Activated naive CD4-positive, alpha-beta T cell treated with Interleukin-2 at 50 U/mL for 16 hours (primary cell): ENCODE data around the gene MLLT10.
A peak's percentile ranks its signal among the peaks of the same experiment; 100 is the strongest.
"Not testable (repeated sequence)": the region's sequence is repeated elsewhere in the genome, so short reads cannot be mapped to it uniquely, and the experiment has no call there.

Experiments
- DNase-seq: peaks from one replicate; pipeline ENCODE4 v3.0.0-alpha.2; 2020

MLLT10 gene

DNA sequence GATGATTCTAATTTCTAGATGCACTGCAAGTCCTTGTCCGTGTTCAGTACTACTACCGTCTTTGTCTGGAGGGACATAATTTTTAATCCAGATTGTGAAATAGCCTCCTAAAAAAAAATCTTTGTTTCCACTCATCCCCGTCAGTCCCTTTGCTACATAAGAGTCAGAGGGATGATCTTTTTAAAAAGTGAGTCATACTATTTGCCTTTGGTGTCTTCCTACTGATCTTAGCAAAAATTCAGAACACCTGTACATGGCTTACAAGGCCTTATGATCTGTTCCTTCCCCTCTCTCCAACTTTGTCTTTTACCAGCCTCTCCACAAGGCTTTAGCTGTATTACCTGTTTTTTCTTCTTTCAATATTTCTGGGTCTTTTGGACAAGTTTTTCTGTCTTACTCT, 173.5 kb downstream of the MLLT10 start:
- no peak for DNase-seq

DNA sequence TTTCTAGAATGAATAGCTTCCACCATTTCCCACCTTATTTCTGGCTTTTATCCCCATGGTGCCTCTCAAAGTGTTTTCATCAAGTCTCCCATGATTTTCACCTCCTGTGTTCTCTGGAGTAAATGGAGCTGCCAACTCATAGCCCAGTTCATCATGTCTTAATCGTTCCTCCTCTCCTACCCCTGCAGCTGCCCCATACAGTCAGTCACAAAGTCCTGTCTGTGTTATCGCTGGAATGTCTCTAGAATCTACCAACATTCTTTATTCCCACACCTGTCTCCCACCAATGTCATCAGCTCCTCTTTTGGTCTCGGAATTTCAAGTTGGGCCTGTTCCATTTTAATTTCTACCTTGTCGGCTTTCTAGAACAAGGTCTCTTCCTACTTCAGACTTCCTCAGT, 178.9 kb downstream of the MLLT10 start:
- DNase-seq, result no peak

DNA sequence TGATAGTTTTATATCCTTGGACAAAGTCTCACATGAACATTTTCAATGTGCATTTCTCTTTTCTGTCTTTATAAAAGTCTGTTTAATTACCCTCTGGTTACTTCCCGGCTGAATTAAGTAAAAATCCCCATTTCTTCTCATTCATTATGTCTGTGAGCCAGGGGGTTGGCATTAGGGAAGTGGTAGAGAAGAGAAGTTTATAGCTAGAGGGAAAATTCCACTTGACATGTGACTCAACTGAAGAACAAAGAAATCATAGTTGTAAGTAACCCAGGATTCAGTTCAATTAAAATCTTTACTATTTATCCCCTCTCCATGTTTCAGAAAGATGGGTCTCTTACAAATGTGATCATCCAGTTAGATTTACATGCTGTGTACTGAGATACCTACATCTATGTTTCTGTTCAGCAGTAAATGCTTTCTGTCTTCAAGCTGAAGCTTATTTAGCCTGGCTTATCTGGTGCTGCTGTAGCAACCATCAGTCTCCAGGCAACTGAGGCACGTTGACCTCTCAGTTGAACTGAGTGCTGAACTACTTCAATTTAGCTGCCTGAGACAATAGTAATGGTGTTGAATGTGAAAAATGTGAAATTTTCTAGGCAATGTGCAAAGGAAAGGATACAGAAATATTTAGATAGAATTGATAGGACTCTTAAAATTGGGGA, 181.6 kb downstream of the MLLT10 start:
- no peak for DNase-seq

DNA sequence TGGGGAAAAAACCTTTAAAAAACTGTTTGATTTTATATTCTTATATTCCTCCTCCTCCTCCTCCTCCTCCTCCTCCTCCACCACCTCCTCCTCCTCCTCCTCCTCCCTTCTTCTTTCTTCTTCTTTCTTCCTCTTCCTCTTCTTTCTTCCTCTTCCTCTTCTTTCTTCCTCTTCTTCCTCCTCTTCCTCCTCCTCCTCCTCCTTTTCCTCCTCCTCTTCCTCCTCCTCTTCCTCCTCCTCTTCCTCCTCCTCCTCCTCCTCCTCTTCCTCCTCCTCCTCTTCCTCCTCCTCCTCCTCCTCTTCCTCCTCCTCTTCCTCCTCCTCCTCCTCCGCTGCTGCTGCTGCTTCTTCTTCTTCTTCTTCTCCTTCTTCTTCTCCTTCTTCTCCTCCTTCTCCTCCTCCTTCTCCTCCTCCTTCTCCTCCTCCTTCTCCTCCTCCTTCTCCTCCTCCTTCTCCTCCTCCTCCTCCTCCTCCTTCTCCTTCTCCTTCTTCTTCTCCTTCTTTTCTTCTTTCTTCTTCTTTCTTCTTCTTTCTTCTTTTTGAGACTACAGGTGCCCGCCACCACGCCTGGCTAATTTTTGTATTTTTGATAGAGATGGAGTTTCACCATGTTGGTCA, 183.5 kb downstream of the MLLT10 start:
- DNase-seq, result not testable (repeated sequence)

DNA sequence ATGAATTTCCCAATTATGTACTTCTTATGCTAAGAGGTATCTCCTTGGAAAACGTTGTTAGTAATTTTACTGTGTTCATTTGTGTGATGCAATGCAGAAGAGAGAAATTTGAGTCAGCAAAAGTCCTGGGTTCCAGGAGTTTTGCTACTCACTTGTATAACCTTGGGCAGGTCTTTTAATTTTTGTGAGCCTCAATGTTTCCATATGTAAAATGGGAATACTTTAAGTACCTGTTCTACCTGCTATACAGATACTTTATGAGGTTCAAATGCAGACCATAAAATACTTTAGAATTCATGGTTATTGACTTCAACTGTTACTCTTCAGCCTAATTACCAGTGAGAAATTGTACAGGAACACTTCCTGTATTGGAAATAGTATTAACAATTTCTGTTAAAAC, 185.5 kb downstream of the MLLT10 start:
- DNase-seq, result no peak

DNA sequence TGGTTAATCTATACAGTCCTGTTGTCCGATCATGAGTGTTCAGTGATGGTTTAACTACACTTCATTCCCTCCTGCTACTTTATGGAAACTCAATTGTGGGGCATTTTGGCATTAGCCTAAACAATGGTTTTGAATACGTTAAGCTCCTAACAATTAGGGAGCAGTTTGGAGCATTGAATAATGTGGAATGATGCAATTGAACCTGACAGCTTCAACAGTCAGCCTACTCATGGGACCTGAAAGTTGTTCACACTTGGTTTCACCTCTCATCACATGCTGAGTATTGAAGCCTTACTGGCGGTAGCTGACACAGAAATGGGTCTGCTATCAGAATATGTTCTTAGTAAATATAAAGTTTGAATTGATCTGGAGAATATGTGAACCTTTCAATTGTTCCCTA, 186.1 kb downstream of the MLLT10 start:
- DNase-seq, result no peak

DNA sequence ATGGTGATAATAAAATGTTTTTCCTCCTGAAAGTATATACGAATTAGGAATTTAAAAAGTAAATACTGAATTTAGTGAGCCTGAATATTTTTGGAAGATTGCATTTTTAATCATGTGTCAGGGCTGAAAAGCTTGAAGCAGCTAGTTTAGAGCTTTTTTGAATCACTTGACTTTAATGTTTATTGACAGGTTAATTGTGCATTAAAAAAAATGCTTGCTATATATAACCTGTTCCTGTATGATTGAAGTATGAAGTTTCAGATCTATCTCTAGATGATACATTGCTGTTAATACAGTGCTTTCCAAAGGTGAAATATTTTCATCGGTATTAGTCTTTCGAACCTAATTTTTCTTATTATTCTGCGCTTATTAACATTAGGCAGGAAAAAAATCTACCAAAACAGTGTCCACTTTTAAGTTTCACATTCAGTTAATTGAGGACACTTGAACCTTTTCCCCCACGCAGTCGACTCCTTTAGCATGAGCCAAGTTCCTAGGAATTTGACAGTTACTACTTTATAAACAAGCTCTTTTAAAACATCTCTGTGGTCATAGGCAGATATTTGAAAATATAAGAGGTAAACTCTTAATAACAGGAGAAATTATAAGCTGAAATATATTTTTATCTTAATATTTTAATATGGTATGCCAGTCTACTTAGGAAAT, 187.1 kb downstream of the MLLT10 start:
- DNase-seq, result no peak

DNA sequence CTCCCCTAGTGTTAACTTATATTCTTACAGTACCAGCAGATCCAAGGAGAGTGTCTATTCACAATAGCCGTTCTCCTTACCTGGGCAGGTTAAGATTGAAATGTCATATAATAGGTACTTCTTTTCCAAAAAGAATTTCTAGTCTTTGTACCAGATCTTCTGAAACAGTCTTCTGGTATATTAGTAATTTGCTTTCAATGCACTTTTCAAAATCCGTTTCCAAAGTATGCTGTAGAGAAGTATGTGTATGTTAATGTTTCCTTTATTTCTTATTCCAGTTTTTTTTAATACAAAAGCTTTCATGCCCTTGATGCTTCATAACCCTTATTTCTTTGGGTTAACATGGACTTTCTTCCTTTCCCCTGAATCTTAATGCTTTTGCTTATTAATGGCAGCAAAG, 188.2 kb downstream of the MLLT10 start:
- DNase-seq, result no peak

DNA sequence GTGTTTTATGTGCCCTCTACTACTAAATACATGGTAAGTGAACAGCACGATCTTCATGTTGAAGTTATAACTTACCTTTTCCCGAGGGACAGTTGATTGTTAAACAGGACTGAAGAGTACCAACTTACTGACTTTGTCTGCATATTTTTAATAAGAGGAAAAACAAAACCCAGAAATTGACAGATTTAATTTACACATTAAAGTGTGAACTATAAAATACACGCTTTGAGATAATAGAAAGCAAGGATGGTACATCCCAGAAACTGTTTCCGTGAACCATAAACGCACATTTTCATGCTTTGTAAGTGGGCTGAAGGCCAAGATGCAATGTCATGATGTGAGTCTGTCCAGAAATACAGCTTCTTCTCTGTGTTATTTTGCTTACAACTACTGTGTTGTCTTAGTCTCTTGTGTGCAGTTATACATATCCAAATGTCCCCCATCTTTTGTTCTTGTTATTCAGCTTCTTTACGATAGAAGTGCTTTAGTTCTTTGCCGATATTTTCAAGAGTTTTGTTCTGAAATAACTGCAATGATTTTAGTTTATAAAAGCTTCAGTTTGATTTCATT, 190.1 kb downstream of the MLLT10 start:
- no peak for DNase-seq

DNA sequence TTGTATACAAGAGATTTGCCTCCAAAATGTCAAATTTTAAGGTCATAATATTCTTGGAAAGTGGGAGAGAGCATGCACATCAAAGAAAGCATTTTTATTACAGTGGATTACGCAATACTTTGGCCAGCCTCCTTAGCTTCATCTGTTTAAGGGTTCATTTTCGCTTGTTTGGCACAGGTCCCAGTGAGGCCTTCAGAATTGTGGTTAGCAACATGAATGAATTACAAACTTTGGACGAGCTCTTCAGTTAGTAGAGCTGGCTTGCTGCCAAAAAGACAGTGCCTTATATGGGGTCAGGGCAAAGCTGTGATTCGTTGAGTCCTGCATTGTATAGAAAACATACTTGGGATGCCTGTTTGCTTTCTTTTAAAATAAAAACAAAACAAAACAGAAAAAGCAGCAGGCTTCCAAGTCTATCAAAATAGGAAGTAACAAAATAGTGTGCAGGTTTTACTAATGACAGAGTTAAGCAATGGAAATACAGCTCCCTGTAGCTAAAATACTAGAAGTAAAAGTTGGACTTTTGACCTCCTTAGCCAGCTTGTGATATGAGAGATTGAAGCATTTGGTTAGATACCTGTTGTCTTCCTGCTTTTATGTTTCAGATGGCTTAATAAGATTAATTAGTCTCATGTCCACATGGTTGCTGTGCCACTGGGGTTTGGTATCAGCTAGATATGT, 190.8 kb downstream of the MLLT10 start:
- peak; percentile 23 for DNase-seq

DNA sequence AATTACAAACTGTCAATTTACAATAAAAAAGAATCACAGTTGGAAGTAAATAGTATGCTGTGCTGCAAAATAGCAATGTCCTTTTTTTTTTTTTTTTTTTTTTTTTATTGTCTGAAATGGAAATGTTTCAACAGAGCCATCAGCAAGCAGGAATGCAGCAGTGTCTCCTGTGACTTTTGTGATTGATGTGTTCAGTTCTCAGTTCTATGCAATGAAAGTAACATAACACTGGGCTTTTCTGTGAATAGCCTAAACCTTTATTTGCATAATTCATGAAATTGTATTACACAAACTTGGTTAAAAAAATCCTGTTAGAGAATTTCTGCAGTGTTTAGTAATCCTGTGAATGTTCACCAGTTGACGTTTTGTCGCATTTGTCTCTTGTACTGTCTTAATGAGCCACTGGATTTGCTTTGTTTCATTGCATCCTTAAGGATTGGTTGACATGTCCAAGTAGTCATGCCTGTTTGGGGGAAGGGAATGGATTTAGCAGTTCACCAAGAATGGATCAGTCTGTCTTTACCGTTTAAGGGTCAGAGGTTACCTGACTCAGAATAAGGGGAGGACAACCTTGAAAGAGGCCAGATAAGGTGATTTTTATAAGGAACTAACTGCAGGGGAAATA, 192.7 kb downstream of the MLLT10 start:
- no peak for DNase-seq

DNA sequence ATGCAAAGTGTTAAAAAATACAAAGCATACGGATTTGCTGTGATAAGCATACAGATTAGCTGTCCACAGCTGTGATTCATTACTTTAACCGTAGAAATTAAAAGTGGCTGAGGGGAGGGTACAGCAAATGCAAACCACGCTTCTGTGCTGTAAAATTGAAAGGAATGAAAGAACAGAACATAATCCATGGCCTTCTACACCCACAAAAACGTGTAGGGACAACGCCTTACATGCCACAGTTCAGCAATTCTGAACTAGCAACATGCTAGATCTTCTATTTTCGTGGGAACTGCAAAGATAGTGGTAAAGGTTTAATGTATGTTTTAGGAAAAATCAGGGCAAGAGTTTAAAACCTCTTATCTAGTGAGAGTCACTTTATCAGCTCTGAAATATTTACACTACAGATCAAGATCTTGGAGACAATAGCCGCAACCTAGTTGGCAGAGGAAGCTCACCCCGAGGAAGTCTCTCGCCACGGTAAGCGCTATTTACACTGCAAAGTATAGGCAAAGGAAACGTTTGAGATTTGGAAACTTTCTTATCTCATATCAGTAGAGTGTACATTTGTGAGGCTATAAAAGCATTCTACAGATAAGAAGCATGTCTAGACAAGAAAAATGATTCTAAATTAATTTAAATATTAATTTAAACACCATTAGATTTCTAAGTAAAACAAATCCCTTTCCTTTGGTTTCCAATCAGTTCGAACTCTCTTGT, 193.6 kb downstream of the MLLT10 start:
- no peak for DNase-seq

DNA sequence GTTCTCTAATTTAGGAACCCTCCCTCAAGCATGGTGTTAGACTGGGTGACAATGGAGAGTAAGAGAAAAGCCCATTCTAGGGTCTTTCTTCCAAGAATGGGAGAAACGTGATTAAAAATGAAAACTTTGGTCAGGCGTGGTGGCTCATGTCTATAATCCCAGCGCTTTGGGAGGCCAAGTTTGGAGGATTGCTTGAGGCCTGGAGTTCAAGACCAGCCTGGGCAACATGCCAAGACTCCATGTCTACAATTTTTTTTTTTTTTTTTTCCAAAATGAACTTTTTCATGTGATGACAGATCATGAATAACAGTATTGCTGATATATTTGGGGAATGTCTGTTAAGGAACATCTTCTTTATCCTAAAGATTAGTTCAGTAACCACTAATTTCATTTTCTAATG, 194.6 kb downstream of the MLLT10 start:
- DNase-seq, result no peak

DNA sequence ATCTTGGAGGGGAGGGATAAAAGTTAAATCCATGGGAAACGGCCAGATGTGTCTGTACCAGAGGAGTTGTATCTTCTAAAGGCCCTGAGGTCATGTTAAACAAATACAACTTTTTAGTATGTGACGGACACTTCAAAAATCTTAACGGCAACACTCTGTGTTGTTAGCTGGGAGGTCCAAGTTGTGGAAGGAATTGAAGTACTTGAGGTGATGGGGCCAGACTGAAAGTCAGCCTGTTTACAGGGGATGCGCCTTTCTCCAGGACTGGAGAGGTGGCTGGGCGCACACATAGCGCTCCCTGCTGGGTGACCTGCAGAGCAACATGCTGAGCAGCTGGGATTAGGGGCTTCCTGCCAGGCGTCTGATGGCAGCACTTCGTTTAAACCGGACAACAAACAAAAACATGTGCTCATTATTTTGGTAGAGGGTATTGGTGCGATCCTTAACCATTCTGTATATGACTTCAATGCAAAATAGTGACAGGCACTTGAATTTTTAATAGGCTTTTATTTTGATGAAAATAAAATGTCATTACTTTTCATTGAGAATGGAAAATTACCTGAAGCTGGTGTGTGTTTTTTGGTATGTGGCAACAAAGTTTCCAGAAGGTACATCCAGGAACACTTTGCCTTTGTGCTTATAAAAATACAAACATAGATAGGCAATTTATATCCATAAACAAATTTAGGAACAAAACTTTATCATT, 198.2 kb downstream of the MLLT10 start:
- peak; percentile 12 for DNase-seq

DNA sequence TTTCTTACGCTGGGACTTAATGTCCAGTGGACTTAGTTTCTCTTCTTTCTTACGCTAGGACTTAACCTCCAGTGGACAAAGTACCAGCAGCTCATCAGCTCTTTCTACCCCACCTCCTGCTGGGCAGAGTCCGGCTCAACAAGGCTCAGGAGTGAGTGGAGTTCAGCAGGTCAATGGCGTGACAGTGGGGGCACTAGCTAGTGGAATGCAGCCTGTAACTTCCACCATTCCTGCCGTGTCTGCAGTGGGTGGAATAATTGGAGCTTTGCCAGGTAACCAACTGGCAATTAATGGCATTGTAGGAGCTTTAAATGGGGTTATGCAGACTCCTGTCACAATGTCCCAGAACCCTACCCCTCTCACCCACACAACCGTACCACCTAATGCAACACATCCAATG, 199.7 kb downstream of the MLLT10 start:
- DNase-seq, result no peak

DNA sequence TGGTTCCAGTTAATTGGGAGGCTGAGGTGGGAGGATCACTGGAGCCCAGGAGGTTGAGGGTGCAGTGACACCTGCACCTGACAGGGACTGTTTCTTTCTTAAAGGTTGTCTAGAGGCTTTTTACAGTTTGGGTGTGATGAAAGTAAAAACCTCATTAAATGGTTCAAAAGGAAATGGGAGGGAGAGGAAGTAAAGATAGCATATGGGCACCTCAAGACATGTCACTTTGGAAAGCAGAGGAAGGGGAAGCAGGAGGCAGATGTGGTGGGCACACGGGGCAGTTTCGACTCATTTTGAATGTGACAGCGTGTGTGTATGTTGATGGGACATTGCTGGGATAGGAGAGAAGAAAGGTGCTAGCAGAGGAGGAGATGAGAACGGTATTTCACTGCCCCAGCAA, 203.1 kb downstream of the MLLT10 start:
- no peak for DNase-seq

DNA sequence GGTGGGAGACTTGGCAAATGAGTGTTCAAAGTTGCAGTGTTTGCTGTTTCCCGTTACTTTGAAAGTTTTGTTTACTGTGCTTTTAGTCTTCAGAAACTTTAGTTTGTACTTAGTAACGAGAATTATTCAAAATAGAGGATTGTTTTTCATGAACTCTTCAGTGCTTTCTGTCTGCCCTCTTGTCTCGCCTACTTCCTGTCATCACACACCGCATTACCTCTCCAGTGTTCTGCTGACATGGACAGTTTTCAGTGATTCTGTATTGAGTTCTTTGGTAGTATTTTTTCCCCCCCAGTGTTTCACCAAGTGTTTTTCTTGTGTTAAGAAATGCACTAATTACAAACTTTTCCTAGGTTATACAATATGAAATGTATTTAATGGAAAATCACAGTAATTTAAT, 207.0 kb downstream of the MLLT10 start:
- DNase-seq, result peak; percentile 16

DNA sequence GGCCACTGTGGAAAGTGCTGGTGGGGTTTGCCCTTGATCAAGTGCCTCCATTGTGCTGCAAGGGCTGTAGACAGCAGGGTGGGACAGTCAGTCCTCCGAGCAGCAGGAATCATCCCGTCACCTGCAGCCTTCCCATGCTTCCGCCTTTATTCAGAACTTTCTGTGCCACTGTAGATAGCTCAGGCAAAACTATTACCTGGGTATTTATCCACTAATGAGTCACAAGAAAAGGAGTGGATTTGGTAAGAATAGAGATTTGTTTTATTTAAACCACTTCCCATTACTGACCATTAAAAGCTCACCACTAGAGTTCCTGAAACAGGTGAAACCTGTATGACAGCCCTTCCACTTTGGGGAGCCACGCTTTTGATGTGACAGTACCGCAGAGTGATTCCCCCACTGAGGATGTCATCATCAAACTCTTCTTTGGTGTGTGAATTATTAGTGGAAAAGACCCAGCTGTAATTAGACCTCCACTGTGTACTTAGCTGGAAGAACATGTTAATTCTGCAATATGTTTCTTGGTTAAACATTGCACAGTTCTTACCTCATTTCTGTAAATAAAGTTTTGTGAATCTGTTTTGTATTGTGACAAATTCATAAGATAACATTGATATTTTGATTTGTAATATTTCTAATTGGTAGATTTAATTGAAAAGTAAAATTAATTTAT, 208.8 kb downstream of the MLLT10 start:
- DNase-seq, result no peak

DNA sequence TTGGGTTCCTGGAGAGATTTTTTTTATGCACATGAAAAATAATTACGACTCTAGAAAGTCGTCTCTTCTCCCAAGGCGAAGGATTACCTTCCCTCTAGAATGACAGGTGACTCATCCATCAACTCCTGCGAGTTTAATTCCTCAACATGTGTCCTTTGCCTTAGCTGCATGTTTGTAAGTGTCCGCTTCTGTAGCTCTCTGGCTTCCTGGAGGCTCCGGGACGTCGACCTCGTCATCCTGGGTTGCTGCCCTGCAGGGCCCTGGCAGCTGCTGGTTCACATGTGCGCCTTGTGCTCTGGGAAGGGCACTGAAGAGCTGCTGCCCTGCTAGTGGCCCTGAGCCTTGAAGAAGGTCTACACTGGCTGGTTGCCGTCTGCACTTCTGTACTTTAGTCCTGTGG, 210.2 kb downstream of the MLLT10 start:
- DNase-seq, result no peak

DNA sequence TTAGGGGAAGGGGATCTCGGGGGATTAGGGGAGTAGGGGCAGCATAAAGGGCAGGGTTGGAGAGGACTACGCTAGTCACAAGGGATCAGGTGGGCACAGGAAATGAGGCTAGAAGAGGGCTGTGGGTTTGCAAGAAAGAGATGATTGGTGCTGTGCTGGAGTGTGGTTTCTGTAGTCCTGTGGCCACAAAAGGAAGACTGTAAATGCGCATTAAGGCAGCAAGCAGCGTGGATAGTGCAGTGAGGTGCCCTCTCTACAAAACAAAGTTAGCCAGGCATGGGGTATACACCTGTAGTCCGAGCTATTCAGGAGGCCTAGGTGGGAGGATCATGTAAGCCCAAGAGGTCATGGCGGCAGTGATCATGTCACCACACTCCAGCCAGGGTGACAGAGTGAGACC, 212.1 kb downstream of the MLLT10 start:
- no peak for DNase-seq

DNA sequence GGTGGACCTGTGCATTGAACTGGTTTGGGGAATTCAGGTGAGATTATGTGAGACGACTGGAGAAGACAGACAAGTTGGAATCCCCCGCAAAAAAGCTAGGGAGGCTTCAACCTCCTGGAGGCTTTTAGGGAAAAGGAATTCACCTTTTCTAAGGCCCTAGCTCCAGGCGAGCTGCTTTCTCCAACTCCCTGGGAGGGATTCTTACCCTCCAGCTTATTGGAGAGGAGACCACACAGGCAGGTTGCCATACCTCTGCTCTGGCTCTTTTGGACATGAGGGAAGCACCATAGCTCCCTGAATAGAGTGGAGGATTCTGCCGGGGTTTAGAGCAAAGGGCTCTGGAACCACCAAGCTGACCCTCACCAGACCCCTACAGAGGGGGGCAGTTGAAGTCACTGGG, 213.8 kb downstream of the MLLT10 start:
- no peak for DNase-seq
